HG03280 (cell line): ENCODE measurements around the gene PDIK1L.

Experiments
- ATAC-seq: cut with Tn5 transposase; IDR thresholded peaks from one replicate; pipeline ENCODE4 v1.9.1; 2021; ENCODE audit warnings: mild to moderate bottlenecking, moderate library complexity; ENCODE audit not compliant: unreplicated experiment

PDIK1L gene

DNA sequence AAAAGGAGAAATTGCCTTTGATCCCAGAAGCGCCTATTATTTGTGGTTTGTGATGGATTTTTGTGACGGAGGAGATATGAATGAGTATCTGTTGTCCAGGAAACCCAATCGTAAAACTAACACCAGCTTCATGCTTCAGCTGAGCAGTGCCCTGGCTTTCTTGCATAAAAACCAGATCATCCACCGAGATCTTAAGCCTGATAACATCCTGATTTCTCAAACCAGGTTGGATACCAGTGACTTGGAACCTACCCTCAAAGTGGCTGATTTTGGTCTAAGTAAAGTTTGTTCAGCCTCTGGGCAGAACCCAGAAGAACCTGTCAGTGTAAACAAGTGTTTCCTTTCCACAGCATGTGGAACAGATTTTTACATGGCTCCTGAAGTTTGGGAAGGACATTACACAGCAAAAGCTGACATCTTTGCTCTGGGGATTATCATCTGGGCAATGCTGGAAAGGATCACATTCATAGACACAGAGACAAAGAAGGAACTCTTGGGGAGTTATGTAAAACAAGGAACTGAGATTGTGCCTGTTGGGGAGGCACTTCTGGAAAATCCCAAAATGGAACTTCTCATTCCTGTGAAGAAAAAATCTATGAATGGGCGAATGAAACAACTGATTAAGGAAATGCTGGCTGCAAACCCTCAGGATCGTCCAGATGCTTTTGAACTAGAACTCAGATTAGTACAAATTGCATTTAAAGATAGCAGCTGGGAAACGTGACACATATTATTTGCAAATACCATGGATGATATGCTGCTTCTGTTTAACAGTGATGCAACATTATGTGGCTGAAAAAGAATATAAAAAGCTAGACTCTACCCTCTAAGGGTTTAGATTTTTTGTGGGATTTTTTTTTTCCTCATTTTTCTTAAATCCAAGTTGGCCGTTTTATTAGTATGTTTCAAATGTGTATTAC is 10.5 kb downstream of the PDIK1L start:
- no peak for ATAC-seq

DNA sequence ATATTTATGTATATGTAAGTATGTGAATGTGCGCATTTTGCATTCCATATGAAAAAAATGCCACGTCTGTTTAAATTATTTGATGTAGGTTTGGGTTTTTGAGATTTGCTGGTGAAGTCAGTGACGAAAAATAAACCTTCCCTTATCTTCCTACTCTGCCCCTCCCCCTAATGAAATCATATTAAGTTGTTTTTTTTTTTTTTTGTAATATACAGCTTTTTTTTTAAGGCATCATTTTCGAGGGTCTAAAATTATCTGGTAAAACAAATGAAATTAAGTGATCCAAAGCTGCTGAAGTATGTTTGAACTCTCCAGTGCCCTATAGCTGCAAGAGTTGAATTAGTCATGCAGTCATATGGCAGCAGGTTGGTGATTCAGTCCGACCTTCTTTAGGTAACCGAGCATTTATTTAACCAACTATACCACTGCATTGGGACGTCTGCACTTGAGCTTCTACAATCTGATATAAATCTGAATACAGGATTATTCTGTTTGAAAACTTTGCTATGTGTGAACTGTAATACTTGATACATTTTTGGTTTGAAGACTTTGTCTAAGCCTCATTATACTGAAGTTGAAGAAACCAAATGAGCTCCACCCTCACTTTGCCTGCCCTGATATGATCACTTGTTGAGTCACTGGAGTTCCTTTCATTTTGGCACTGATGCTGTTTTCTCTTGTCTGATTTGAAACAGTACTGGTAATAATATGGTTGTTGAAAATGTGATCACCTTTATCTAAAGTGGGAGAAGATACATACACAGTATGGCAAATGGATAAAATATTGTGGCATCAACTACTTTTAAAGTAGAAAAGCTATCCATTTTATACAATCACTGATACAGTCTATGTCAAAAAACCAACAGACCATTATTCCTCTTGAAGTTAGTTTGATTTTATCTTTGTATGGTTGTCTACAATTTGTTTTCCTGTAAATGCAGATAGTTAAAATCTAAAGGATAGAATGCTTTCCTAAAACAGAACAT is 11.7 kb downstream of the PDIK1L start:
- ATAC-seq: no peak

- ATAC-seq: no peak
These were observed 13.1 kb downstream of the PDIK1L start for GRCh38 chr1:26124418-26125331.

- no peak for ATAC-seq
These were observed 13.8 kb downstream of the PDIK1L start for GRCh38 chr1:26125382-26125781.

GRCh38 chr1:26125946-26126320 is 14.3 kb downstream of the PDIK1L start:
- no peak for ATAC-seq

DNA sequence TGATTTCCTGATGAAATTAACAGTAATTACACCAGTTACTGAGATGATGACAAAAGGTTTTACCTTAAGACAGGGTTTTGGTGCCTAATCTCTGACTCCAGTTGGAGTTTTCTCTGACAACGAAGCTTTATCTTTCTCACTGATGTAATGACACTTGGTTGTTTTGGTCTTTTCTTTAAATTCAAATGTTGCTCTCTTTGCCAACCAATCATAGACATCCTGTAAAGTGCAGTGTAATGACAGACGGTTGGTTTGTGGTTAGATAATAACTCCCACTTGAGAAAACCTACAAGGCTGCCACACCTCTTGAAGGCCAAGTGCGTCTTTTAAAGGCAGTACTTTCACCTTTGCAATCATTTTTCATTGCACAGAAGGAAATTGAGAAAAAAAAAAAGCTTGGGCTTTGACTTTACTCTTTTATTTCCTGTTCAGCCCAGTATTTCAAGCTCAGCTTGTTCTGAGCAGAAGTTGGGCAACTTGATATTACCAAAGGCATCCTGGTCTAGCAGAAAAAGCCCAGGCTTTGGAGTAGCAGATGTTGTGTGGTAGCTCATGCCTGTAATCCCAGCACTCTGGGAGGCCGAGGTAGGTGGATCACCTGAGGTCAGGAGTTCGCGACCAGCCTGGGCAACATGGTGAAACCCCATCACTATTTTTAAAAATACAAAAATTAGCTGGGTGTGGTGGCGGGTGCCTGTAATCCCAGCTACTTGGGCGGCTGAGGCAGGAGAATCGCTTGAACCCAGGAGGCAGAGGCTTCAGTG is 14.9 kb downstream of the PDIK1L start:
- peak; percentile 66 for ATAC-seq

DNA sequence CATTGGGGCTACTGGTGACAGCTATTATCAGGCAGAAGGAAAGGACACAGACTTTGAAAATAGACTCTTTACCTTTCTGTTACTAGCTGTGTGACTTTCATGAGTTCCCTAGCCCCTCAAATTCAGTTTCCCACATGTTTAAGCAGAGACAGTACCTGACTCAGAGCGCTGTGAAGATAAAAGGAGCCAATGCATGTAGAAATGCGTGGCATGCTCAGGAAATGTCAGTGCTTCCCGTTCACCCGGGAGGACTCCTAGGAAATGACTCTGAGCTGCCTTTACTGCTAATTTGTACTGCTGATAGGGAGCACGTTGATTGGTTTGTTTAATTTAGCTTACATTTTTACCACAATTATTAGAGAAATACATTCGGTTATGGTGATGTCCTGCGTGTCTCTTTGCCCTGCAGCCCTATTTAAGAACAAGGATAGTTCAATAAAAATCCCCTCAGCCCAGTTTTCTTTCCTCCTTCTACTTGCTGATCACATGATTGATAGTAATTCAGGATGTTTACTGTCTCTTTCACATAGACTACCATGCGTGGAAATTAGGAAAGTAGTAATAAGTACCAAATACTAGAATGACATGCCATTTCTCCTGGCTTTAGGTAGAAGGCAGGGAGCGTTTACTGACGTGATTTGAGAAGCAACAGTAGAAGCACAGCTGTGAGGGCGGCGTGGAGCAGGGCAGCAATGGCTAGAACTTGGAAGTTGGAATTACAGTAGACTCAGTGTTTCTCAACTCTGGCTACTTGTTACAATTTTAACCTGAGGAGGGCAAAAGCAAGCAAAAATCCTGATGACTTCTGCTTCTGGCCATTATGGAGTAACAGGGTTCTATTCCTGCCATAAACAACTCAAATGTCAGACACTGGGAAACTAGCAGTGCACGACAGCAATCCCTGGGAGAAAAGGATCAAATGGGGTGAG is 15.9 kb downstream of the PDIK1L start:
- no peak for ATAC-seq

- no peak for ATAC-seq
These were observed 18.2 kb downstream of the PDIK1L start for GRCh38 chr1:26129778-26130177.

- ATAC-seq: no peak
These were observed 19.1 kb downstream of the PDIK1L start for GRCh38 chr1:26130695-26131094.

- ATAC-seq: no peak
These were observed 20.7 kb downstream of the PDIK1L start for GRCh38 chr1:26132128-26132833.

DNA sequence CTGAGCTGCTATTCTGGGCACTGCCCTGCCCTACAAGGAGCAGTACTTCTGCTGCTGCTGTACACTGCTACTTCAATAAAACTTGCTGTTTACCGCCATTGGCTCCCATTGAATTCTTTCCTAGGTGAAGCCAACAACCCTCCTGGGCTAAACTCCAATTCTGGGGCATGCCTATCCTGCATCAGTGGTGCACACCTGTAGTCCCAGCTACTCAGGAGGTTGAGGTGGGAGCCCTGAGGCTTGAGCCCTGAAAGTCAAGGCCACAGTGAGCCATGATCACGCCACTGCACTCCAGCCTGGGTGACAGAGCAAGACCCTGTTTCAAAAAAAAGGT is 21.2 kb downstream of the PDIK1L start:
- ATAC-seq: no peak

DNA sequence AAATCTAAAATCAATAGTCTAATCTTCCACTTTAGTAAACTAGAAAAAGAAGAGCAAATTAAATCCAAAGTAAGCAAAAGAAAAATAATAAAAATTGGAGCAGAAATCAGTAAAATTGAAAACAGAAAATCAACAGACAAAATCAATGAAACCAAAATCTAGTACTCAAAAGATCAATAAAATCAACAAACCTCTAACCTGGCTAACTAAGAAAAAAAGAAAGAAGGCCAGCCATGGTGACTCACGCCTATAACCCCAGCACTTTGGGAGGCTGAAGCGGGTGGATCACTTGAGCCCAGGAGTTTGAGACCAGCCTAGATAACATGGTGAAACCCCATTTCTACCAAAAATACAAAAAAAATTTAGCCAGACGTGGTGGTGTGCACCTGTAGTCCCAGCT is 22.8 kb downstream of the PDIK1L start:
- no peak for ATAC-seq

- no peak for ATAC-seq
These were observed 27.4 kb downstream of the PDIK1L start for GRCh38 chr1:26138974-26139558.

DNA sequence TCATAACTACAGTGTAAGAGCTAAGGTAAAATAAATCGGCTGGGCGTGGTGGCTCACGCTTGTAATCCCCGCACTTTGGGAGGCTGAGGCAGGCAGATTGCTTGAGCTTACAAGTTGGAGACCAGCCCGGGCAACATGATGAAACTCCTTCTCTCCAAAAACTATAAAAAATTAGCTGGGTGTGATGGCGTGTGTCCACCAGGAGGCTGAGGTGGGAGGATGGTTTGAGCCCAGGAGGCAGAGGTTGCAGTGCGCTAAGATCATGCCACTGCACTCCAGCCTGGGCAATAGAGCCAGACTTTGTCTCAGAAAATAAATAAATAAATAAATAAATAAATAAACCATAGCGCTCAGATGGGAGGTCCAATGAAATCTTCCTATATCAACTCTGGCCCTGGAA is 30.5 kb downstream of the PDIK1L start:
- no peak for ATAC-seq

DNA sequence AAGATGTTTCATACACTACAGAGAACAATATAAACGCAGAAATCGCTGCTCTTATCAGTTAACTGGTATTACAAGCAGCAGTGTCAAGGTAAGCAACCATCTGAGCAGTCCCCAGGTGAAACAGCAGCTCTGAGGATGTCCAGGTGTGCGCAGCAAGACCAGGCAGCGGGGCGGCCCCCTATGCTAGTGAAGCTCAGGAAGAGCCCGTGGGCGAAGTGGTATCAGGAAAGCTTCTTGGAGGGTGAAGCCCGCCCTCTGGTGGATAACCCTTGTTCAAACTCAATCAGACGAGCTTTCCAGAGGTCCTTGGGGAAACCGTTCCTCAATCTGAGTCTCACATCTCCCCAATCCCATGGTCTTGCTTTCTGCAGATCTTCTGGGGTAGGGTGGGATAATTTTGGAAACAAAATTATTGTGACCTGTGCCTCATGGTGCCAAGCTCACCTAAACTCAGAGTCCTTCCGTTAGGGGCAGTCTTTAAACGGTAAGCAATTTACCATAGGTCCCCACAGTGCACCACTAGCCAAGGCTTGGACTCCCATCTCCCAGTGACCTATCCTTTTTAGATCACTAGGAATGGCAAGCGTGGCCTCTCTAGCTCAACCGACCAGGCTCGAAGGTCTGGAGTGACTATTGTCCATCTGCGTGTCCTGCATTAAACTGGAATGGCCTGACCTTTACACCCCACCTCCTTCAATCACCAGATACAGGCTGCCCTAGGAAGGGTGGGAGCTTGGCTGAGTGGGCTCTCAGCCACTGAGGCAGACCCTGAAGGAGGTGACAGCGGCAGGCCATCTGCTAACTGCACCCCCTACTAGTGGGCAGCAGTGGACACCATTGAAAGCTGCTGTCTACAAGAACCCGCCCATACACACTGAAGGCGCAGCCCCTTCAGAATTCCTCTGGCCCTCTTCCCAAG is 33.7 kb downstream of the PDIK1L start:
- no peak for ATAC-seq

- no peak for ATAC-seq
These were observed 34.3 kb downstream of the PDIK1L start for GRCh38 chr1:26145960-26146294.

DNA sequence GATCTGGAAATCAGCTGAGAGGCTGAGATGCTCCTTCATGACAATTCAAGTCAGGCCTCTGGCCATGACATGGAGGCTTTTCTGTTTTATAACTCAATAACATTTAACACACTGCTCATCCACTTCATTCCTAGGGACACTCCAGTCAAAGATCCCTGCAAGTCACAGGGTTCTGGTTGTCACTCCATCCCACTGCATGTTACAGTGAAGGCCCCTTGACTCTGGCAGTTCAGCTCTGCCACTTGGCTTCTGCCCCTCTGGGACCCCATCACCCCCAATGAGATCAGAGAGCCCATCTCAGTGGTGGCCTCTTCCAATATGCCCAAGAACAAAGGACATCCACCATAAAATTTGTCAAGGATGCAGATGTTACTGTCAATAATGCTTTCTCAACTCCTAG is 37.3 kb downstream of the PDIK1L start:
- no peak for ATAC-seq
